Measurements from ENCODE around the gene CEP192. TPM values are rescaled to one million over a fixed set of nuclear protein-coding genes. Genes with fewer than 3 reads are reported as not detected.

CEP192 gene
- total RNA-seq, 2 donors from 2014 or later, result 26.4 to 35.6 TPM

DNA sequence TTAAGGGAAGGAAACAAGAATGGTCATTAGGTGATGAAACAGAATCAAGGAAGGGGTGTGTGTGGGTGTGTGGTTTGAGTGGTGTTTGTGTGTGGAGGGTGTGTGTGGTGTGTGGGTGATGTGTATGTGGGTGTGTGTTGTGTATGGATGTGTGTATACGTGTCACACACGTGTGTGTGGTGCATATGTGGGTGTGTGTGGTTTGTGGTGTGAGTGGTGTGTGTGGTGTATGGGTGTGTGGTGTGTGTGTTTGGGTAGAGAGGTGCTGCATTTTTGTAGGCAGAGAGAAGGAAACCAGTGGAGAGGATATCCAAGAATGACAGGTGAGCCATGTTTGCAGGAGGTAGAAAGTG is 1.1 kb upstream of the CEP192 start:
- Histone ChIP-seq H3K4me3 (ENCODE audit: low read length) (peak overlapping the region; percentile 97), H3K4me1 (ENCODE audit: control insufficient read depth, insufficient read depth, low read length) (peaks cover 21% of the 10 kb centered on the region), H3K9ac (ENCODE audit: extremely low read depth, low read length, poor library complexity, severe bottlenecking) (peak overlapping the region; percentile 53), H3K9me3 (ENCODE audit: control insufficient read depth, low read length) (no peaks in the 10 kb centered on the region), H3K27ac (ENCODE audit: low read depth, low read length) (no peak overlapping the region), H3K36me3 (ENCODE audit: control insufficient read depth, insufficient read depth, low read length) (peaks cover 4% of the 10 kb centered on the region), H3K27me3 (ENCODE audit: control insufficient read depth, insufficient read depth, low read length, poor library complexity, severe bottlenecking) (no peaks in the 10 kb centered on the region)
- peaks cover 3% of the 10 kb centered on the region for H3K36me3 Mint-ChIP-seq (ENCODE audit: low read depth)
- TF ChIP-seq, protein P1, sequence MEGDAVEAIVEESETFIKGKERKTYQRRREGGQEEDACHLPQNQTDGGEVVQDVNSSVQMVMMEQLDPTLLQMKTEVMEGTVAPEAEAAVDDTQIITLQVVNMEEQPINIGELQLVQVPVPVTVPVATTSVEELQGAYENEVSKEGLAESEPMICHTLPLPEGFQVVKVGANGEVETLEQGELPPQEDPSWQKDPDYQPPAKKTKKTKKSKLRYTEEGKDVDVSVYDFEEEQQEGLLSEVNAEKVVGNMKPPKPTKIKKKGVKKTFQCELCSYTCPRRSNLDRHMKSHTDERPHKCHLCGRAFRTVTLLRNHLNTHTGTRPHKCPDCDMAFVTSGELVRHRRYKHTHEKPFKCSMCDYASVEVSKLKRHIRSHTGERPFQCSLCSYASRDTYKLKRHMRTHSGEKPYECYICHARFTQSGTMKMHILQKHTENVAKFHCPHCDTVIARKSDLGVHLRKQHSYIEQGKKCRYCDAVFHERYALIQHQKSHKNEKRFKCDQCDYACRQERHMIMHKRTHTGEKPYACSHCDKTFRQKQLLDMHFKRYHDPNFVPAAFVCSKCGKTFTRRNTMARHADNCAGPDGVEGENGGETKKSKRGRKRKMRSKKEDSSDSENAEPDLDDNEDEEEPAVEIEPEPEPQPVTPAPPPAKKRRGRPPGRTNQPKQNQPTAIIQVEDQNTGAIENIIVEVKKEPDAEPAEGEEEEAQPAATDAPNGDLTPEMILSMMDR (conservative IDR thresholded peaks at IDR 0.05), result no peak
- no peaks in the 10 kb centered on the region for H3K27me3 Mint-ChIP-seq (ENCODE audit: insufficient read depth)
- H3K27ac Mint-ChIP-seq, result peak overlapping the region; percentile 97
- no peak for DNase-seq
- 75% methylated on average over 2 of the region's 2 CpGs; no CpG with 5 or more reads in 1 of the 2 experiments for WGBS, 2 experiments (ENCODE audit: insufficient coverage in 1 of 2, insufficient read length in 1 of 2)
- H3K4me3 Mint-ChIP-seq, result no peak overlapping the region
- H3K4me1 Mint-ChIP-seq, result peaks cover 41% of the 10 kb centered on the region
- no peaks in the 10 kb centered on the region for H3K9me3 Mint-ChIP-seq

DNA sequence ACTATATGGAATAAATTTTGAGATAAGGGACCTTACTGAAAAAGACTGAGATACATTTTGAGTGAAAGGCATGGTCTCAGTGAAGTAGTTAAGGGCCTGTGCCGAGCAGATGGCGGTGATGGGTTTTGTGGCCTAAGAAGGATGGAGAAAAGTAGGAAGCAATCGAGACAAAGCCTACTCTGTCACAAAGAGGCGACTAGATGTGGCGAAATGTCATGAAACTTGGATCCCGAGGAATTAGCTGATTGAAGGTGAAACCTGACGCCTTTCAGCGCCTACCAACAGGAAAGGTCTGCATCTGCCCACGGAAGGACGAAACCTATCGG is 558 bp upstream of the CEP192 start:
- Histone ChIP-seq H3K27ac (ENCODE audit: low read depth, low read length) (peak overlapping the region; percentile 71), H3K4me1 (ENCODE audit: control insufficient read depth, insufficient read depth, low read length) (peaks cover 18% of the 10 kb centered on the region), H3K9me3 (ENCODE audit: control insufficient read depth, low read length) (peaks cover 5% of the 10 kb centered on the region), H3K9ac (ENCODE audit: extremely low read depth, low read length, poor library complexity, severe bottlenecking) (peak overlapping the region; percentile 53), H3K4me3 (ENCODE audit: low read length) (peak overlapping the region; percentile 97), H3K27me3 (ENCODE audit: control insufficient read depth, insufficient read depth, low read length, poor library complexity, severe bottlenecking) (no peaks in the 10 kb centered on the region), H3K36me3 (ENCODE audit: control insufficient read depth, insufficient read depth, low read length) (peaks cover 5% of the 10 kb centered on the region)
- Mint-ChIP-seq H3K27me3 (ENCODE audit: insufficient read depth) (no peaks in the 10 kb centered on the region), H3K36me3 (ENCODE audit: low read depth) (no peaks in the 10 kb centered on the region), H3K4me1 (peaks cover 38% of the 10 kb centered on the region), H3K4me3 (no peak overlapping the region), H3K27ac (peak overlapping the region; percentile 97), H3K9me3 (no peaks in the 10 kb centered on the region)
- TF ChIP-seq, protein P1 (conservative IDR thresholded peaks at IDR 0.05), result no peak
- no peak for DNase-seq
- 5 to 8% methylated on average over 9 to 11 of the region's 11 CpGs for WGBS, 2 experiments (ENCODE audit: insufficient coverage in 1 of 2, insufficient read length in 1 of 2)

DNA sequence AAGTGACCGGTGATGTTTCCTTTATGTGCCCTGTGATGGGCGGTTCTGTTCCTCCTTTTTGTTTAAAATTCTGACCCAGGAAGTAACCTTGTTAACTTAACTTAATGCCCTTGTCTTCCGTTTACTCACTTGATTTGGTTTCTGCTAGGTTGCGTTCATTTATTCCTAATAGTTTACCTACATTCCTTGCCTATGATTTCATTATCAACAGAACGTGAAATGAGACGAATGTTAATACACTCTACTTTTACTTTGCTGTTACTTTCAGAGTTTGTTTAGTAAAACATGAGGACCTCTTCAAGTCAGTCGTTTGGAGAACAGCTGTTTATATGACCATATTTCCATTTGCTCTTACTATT is 638 bp downstream of the CEP192 start:
- H3K36me3 ChIP-seq (ENCODE audit: control insufficient read depth, insufficient read depth, low read length), result peaks cover 9% of the 10 kb centered on the region
- TF ChIP-seq, protein P1 (conservative IDR thresholded peaks at IDR 0.05), result no peak
- DNase-seq, result no peak
- H3K4me1 ChIP-seq (ENCODE audit: control insufficient read depth, insufficient read depth, low read length), result peaks cover 15% of the 10 kb centered on the region
- peak overlapping the region; percentile 53 for H3K9ac ChIP-seq (ENCODE audit: extremely low read depth, low read length, poor library complexity, severe bottlenecking)
- Mint-ChIP-seq H3K27me3 (ENCODE audit: insufficient read depth) (no peaks in the 10 kb centered on the region), H3K36me3 (ENCODE audit: low read depth) (no peaks in the 10 kb centered on the region), H3K9me3 (no peaks in the 10 kb centered on the region), H3K4me3 (no peak overlapping the region), H3K4me1 (peaks cover 32% of the 10 kb centered on the region), H3K27ac (peak overlapping the region; percentile 96)
- no peaks in the 10 kb centered on the region for H3K27me3 ChIP-seq (ENCODE audit: control insufficient read depth, insufficient read depth, low read length, poor library complexity, severe bottlenecking)
- H3K27ac ChIP-seq (ENCODE audit: low read depth, low read length), result peak overlapping the region; percentile 79
- peak overlapping the region; percentile 97 for H3K4me3 ChIP-seq (ENCODE audit: low read length)
- 1 to 3% methylated on average over 7 of the region's 7 CpGs for WGBS, 2 experiments (ENCODE audit: insufficient coverage in 1 of 2, insufficient read length in 1 of 2)
- H3K9me3 ChIP-seq (ENCODE audit: control insufficient read depth, low read length), result peaks cover 6% of the 10 kb centered on the region

Data from endodermal cell (in vitro differentiated cells).